Endothelial cell of umbilical vein (primary cell): ENCODE measurements around the gene FAM131C. TPM values are rescaled to one million over a fixed set of nuclear protein-coding genes. Genes with fewer than 3 reads are reported as not detected.

ENCODE experiments used
- BruUV-seq: library from RNA; stranded (reverse); fragments of 400-500 nt; replicated peaks from 2 replicates; lab custom pipeline; 2021; lab: Mats Ljungman, UMichigan
- CTCF ChIA-PET: fragments of 300-600, 350-600 bp; sonication (Branson Sonifier 250); formaldehyde crosslinking; loops from one replicate; lab custom pipeline; 2021; ENCODE audit warnings: antibody characterized with exemption, inconsistent platforms; lab: Charles Lee
- POLR2A ChIA-PET: fragments of 300-600, 350-600 bp; sonication (Branson Sonifier 250); formaldehyde crosslinking; loops from one replicate; lab custom pipeline; 2021; ENCODE audit warnings: antibody characterized with exemption, inconsistent platforms; lab: Charles Lee
- DNase-seq: peaks from one replicate; pipeline ENCODE4 v3.0.0-alpha.2; 2011; ENCODE audit warnings: low read depth, low spot score
- FAIRE-seq: peaks from 2 replicates; lab custom pipeline; 2011; peaks lifted over from hg19 to GRCh38; lab: Jason Lieb, UNC
- H2AFZ ChIP-seq: 2 replicates; pipeline ENCODE4 v1.6.0; 2012; ENCODE audit warnings: low read depth, low read length, control low read depth, inconsistent platforms
- H3K27ac ChIP-seq: 2 replicates; pipeline ENCODE4 v1.5.1; 2011; ENCODE audit warnings: low read depth, mild to moderate bottlenecking, control low read depth, low read length, moderate library complexity; ENCODE audit not compliant: insufficient read depth
- H3K27me3 ChIP-seq, 2 experiments: 2 replicates each; pipeline versions ENCODE4 v1.6.0 to v1.6.1; 2011; ENCODE audit warnings: low read length in 2 of 2, mixed read lengths in 1 of 2; ENCODE audit not compliant: control insufficient read depth in 2 of 2, insufficient read depth in 2 of 2
- H3K36me3 ChIP-seq, 2 experiments: 2 replicates in 1 of 2; 3 replicates in 1 of 2; pipeline ENCODE4 v1.5.1; 2011; ENCODE audit warnings: low read length in 2 of 2, mild to moderate bottlenecking in 1 of 2, moderate library complexity in 1 of 2; ENCODE audit not compliant: control insufficient read depth in 2 of 2, insufficient read depth in 2 of 2; ENCODE audit errors: extremely low read depth in 1 of 2
- H3K4me1 ChIP-seq: 3 replicates; pipeline ENCODE4 v1.5.1; 2011; ENCODE audit warnings: mild to moderate bottlenecking, low read length; ENCODE audit not compliant: control insufficient read depth, insufficient read depth; ENCODE audit errors: extremely low read depth
- H3K4me2 ChIP-seq: 2 replicates; pipeline ENCODE4 v1.6.1; 2011; ENCODE audit warnings: low read length, control low read depth, mixed read lengths; ENCODE audit not compliant: insufficient read depth
- H3K4me3 ChIP-seq, 3 experiments: fragments of 200-600 bp in 1 of 3; sonication (generic), shearing (Covaris generic) in 1 of 3; replicated peaks in 1 of 3; 2 replicates each; pipeline ENCODE4 v1.5.1; 2011 to 2016; ENCODE audit warnings: control low read depth in 3 of 3, low read length in 3 of 3, mild to moderate bottlenecking in 2 of 3, inconsistent platforms in 1 of 3, low read depth in 1 of 3, moderate library complexity in 1 of 3; ENCODE audit not compliant: insufficient read depth in 1 of 3
- H3K79me2 ChIP-seq: 2 replicates; pipeline ENCODE4 v1.6.0; 2012; ENCODE audit warnings: low read length, inconsistent platforms; ENCODE audit not compliant: control insufficient read depth, insufficient read depth
- H3K9ac ChIP-seq: replicated peaks from 2 replicates; pipeline ENCODE3; 2011; ENCODE audit warnings: low read length, control low read depth; ENCODE audit not compliant: insufficient read depth; ENCODE audit errors: extremely low read depth
- H3K9me1 ChIP-seq: replicated peaks from 3 replicates; pipeline ENCODE4 v1.6.0; 2011; ENCODE audit warnings: mild to moderate bottlenecking, low read length; ENCODE audit not compliant: control insufficient read depth, insufficient read depth; ENCODE audit errors: extremely low read depth
- H3K9me3 ChIP-seq: replicated peaks from 2 replicates; pipeline ENCODE4 v1.5.1; 2012; ENCODE audit warnings: low read length, inconsistent platforms; ENCODE audit not compliant: control insufficient read depth, insufficient read depth
- H4K20me1 ChIP-seq: replicated peaks from 2 replicates; pipeline ENCODE3; 2011; ENCODE audit warnings: mild to moderate bottlenecking, low read length; ENCODE audit not compliant: control insufficient read depth, insufficient read depth; ENCODE audit errors: extremely low read depth
- CTCF ChIP-seq, 2 donors: IDR thresholded peaks; 1 replicate in 1 of 2; 2 replicates in 1 of 2; pipeline ENCODE4 v1.5.1; 2011; ENCODE audit warnings: low read length in 2 of 2, mild to moderate bottlenecking in 2 of 2, moderate library complexity in 2 of 2, control low read depth in 1 of 2, inconsistent platforms in 1 of 2, low read depth in 1 of 2; ENCODE audit not compliant: insufficient read depth in 1 of 2; ENCODE audit errors: extremely low read depth in 1 of 2
- EZH2 ChIP-seq: IDR thresholded peaks from 2 replicates; pipeline ENCODE4 v1.6.1; 2012; ENCODE audit warnings: borderline replicate concordance, low read depth, mild to moderate bottlenecking, moderate library complexity, low read length, inconsistent platforms; ENCODE audit not compliant: severe bottlenecking
- FOS ChIP-seq: IDR thresholded peaks from 2 replicates; pipeline ENCODE4 v1.6.1; 2011; ENCODE audit warnings: mild to moderate bottlenecking, low read length, moderate library complexity, borderline replicate concordance; ENCODE audit not compliant: insufficient read depth
- JUN ChIP-seq: IDR thresholded peaks from 2 replicates; pipeline ENCODE4 v1.6.1; 2011; ENCODE audit warnings: borderline replicate concordance, low read depth; ENCODE audit not compliant: insufficient read length, insufficient read depth
- MAX ChIP-seq: IDR thresholded peaks from 2 replicates; pipeline ENCODE4 v1.6.1; 2011; ENCODE audit not compliant: insufficient read depth, insufficient read length
- POLR2AphosphoS5 ChIP-seq: IDR thresholded peaks from 2 replicates; pipeline ENCODE4 v1.6.1; 2012; ENCODE audit warnings: low read depth, mild to moderate bottlenecking, control low read depth, low read length, moderate library complexity; ENCODE audit not compliant: insufficient read depth
- dilution Hi-C: fragments of 300-500 bp; cut with MboI; formaldehyde crosslinking; loops from one replicate; pipeline ENCODE4 v1.15.0; 2019; ENCODE audit warnings: low sequenced_read_pairs; ENCODE audit not compliant: extremely low pct_ligation_motif_present
- intact Hi-C: fragments of 100-400 bp; cut with micrococcal nuclease; formaldehyde crosslinking; loops from one replicate; pipeline ENCODE4 v1.10.0; 2022
- polyA plus RNA-seq, 4 experiments: library from polyadenylated mRNA; depleted of rRNA in 3 of 4; stranded (reverse) in 3 of 4; unstranded in 1 of 4; fragments of >200 nt; gene quantifications; 2 replicates each; pipeline versions ENCODE4 v1.2.1 to v1.2.3, GENCODE V29; 2011 to 2012; ENCODE audit warnings: missing spikeins in 1 of 4
- total RNA-seq: library from RNA; stranded (reverse); gene quantifications from 2 replicates; pipeline ENCODE4 v1.2.3, GENCODE V29; 2021

Gene FAM131C
- total and polyA plus RNA-seq, 2 donors (not counting 3 experiments of a cell fraction or from before 2014, with no cell fraction given): 0.23 TPM; not detected in 1

GRCh38 chr1:16032388-16033102 lies 40.9 kb downstream of the FAM131C start:
- no peak overlapping the region for H3K4me3 ChIP-seq
- dilution Hi-C loops: no loop called here
- no peak overlapping the region for H3K27ac ChIP-seq
- BruUV-seq: no TSS peak
- DNase-seq: peak; percentile 88
- H2AFZ ChIP-seq: peak overlapping the region; percentile 87
- H3K27me3 ChIP-seq: no peaks in the 10 kb centered on the region
- no peak overlapping the region for H3K9ac ChIP-seq
- no peaks in the 10 kb centered on the region for H3K79me2 ChIP-seq
- peak; percentile 95 for FAIRE-seq
- intact Hi-C loops: loop anchor here (1.0 to 2.0 kb wide), 4 partner anchors 23 to 240 kb away; no protein-coding TSS in a partner anchor
- ChIA-PET CTCF (interaction anchor here (0.9 to 4.2 kb wide), 5 partner anchors 9 to 241 kb away, joined by 3 to 25 read pairs (median 4); partner anchors contain the start of gene FAM131C), POLR2A (interaction anchor here (0.6 kb wide), 1 partner anchor 227 kb away, joined by 4 read pairs; no protein-coding TSS in a partner anchor)
- H3K4me1 ChIP-seq: no peaks in the 10 kb centered on the region
- no peaks in the 10 kb centered on the region for H3K36me3 ChIP-seq
- H3K9me1 ChIP-seq: no peaks in the 10 kb centered on the region
- H4K20me1 ChIP-seq: no peaks in the 10 kb centered on the region
- H3K9me3 ChIP-seq: no peaks in the 10 kb centered on the region
- TF ChIP-seq POLR2AphosphoS5 (no peak), MAX (no peak), EZH2 (no peak), CTCF (IDR thresholded peaks at IDR 0.05; ENCODE audit: extremely low read depth in 1 of 2, insufficient read depth in 1 of 2, low read depth in 1 of 2, low read length in 2 of 2) (peak; percentile 86 to 94), JUN (no peak), FOS (no peak)
- H3K4me2 ChIP-seq: no peak overlapping the region
